Measurements from ENCODE around the gene SPATC1L.

Gene SPATC1L

DNA sequence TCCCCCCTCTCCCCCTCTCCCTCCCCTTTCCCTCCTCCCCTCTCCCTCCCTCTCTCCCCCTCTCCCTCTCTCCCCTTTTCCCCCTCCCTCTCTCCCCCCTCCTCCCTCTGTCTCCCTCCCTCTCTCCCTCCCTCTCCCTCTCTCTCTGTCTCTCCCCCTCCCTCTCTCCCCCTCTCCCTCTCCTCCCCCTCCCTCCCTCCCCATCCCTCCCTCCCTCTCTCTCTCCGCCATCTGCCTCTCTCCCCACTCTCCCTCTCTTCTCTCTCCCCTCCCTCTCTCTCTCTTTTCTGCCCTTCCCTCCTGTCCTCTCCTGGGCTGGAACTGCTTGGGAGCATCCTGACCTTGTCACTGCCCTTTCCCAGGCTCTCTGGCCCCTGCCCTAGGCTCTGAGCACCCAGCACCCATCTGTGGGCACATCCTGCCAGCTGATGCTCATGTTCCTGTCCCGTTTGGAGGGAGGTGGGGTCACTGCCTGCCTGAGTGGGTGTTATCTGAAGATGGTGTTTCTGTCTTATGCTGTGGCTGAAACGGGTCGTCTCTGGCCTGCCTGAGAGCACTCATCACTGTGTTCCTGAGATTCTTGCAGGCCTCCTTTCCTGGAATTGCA lies 39.7 kb downstream of the SPATC1L start:
- POLR2A ChIA-PET = interaction anchor here (0.6 kb wide), 1 partner anchor 132 kb away, joined by 4 read pairs; no protein-coding TSS in a partner anchor
- 0 out of 2 replicates have a peak, but pooled peaks cover 4% of the 10 kb centered on the region for H3K4me1 ChIP-seq (ENCODE audit: control insufficient read depth, insufficient read depth, low read length)

DNA sequence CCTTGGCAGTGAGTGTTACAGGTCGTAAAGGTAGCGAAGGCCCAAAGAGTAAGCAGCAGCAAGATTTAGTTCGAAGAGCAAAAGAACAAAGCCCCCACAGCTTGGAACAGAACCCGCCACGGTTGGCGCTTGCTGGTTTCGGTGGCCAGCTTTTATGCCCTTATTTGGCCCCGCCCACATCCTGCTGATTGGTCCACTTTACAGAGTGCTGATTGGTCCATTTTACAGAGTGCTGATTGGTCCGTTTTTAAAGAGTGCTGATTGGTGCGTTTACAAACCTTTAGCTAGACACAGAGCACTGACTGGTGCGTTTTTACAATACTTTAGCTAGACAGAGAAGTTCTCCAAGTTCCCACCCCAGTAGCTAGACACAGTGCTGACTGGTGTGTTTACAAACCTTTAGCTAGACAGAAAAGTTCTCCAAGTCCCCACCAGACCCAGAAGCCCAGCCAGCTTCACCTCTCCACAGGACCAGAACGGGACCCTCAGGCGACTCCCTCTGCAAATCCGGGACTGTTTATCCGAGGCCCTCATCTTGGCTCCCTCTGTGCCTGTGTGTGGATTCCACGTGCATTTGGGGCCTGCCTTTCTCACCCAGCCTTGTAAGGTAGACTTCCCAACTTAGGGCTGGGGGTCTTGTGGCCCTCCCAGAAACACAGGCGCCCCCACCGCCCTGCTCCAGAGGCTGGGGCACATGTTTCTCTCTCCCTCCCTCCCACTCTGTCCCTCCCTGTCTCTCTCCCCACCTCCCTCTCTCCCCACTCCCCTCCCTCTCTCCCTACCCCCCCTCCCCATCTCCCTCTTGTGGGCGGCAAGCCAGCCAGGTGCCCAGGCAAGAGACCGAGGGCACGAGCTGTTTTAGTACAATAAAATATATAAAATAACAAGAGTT lies 41.4 kb downstream of the SPATC1L start:
- Histone ChIP-seq H3K9me3 (ENCODE audit: control insufficient read depth, insufficient read depth, low read depth, low read length) (no peaks in the 10 kb centered on the region), H3K4me3 (ENCODE audit: low read depth, low read length) (no peak overlapping the region), H3K4me1 (ENCODE audit: control insufficient read depth, insufficient read depth, low read length) (0 out of 2 replicates have a peak, but pooled peaks cover 4% of the 10 kb centered on the region), H3K36me3 (ENCODE audit: control insufficient read depth in 2 of 2, insufficient read depth in 1 of 2, low read length in 2 of 2) (no peaks in the 10 kb centered on the region), H3K27ac (ENCODE audit: extremely low read depth, low read depth, low read length) (no peak overlapping the region)
- ChIA-PET POLR2A (interaction anchor here (0.6 to 1.8 kb wide), 10 partner anchors 9 to 493 kb away, joined by 3 to 9 read pairs (median 4); partner anchors contain the start of genes C21orf58, PCNT and PRMT2), CTCF (interaction anchor here (0.6 to 3.7 kb wide), 46 partner anchors 10 to 501 kb away, joined by 3 to 39 read pairs (median 4); partner anchors contain the start of genes LSS, MCM3AP and YBEY)
- TF ChIP-seq, protein P1, sequence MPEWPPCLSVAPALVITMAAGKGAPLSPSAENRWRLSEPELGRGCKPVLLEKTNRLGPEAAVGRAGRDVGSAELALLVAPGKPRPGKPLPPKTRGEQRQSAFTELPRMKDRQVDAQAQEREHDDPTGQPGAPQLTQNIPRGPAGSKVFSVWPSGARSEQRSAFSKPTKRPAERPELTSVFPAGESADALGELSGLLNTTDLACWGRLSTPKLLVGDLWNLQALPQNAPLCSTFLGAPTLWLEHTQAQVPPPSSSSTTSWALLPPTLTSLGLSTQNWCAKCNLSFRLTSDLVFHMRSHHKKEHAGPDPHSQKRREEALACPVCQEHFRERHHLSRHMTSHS (tag by site-specific recombination; IDR thresholded peaks at IDR 0.05) = no peak
- TF ChIP-seq, protein P2, sequence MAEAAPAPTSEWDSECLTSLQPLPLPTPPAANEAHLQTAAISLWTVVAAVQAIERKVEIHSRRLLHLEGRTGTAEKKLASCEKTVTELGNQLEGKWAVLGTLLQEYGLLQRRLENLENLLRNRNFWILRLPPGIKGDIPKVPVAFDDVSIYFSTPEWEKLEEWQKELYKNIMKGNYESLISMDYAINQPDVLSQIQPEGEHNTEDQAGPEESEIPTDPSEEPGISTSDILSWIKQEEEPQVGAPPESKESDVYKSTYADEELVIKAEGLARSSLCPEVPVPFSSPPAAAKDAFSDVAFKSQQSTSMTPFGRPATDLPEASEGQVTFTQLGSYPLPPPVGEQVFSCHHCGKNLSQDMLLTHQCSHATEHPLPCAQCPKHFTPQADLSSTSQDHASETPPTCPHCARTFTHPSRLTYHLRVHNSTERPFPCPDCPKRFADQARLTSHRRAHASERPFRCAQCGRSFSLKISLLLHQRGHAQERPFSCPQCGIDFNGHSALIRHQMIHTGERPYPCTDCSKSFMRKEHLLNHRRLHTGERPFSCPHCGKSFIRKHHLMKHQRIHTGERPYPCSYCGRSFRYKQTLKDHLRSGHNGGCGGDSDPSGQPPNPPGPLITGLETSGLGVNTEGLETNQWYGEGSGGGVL (tag by site-specific recombination; IDR thresholded peaks at IDR 0.05) = peak; percentile 48; the same call in 1 of the 2 replicates
- TF ChIP-seq SP2 (tag by site-specific recombination; IDR thresholded peaks at IDR 0.05) = peak; percentile 44

More for the DNA sequence above, 39.7 kb downstream of the SPATC1L start:
- Histone ChIP-seq H3K9me3 (ENCODE audit: control insufficient read depth, insufficient read depth, low read depth, low read length) (no peaks in the 10 kb centered on the region), H3K36me3 (ENCODE audit: control insufficient read depth in 2 of 2, insufficient read depth in 1 of 2, low read length in 2 of 2) (no peaks in the 10 kb centered on the region), H3K4me3 (ENCODE audit: low read depth, low read length) (no peak overlapping the region), H3K27ac (ENCODE audit: extremely low read depth, low read depth, low read length) (no peak overlapping the region)
- TF ChIP-seq ZNF544 (tag by site-specific recombination; IDR thresholded peaks at IDR 0.05) (no peak), ZNF596 (tag by site-specific recombination; IDR thresholded peaks at IDR 0.05) (peak; percentile 86), ZNF184 (tag by site-specific recombination; IDR thresholded peaks at IDR 0.05) (no peak), ZNF169 (tag by site-specific recombination; IDR thresholded peaks at IDR 0.05) (peak; percentile 22; the same call in 1 of the 2 replicates), ZNF600 (tag by site-specific recombination; IDR thresholded peaks at IDR 0.05) (peak; percentile 78), ZNF776 (tag by site-specific recombination; IDR thresholded peaks at IDR 0.05; ENCODE audit: borderline replicate concordance) (no peak)
- TF ChIP-seq, protein P3, sequence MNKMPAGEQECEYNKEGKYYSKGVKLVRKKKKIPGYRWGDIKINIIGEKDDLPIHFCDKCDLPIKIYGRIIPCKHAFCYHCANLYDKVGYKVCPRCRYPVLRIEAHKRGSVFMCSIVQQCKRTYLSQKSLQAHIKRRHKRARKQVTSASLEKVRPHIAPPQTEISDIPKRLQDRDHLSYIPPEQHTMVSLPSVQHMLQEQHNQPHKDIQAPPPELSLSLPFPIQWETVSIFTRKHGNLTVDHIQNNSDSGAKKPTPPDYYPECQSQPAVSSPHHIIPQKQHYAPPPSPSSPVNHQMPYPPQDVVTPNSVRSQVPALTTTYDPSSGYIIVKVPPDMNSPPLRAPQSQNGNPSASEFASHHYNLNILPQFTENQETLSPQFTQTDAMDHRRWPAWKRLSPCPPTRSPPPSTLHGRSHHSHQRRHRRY (tag by site-specific recombination; IDR thresholded peaks at IDR 0.05) = no peak
- TF ChIP-seq, protein P4, sequence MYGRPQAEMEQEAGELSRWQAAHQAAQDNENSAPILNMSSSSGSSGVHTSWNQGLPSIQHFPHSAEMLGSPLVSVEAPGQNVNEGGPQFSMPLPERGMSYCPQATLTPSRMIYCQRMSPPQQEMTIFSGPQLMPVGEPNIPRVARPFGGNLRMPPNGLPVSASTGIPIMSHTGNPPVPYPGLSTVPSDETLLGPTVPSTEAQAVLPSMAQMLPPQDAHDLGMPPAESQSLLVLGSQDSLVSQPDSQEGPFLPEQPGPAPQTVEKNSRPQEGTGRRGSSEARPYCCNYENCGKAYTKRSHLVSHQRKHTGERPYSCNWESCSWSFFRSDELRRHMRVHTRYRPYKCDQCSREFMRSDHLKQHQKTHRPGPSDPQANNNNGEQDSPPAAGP (tag by site-specific recombination; IDR thresholded peaks at IDR 0.05) = peak; percentile 65
- CTCF ChIA-PET = interaction anchor here (0.8 to 3.7 kb wide), 9 partner anchors 8 to 174 kb away, joined by 3 to 39 read pairs (median 10); no protein-coding TSS in a partner anchor

All from HEK293 (cell line).